Upper lobe of left lung (tissue), 6 donors: Measurements from ENCODE around the gene SLC6A20. TPM values are rescaled to one million over a fixed set of nuclear protein-coding genes. Genes with fewer than 3 reads are reported as not detected.

Experiments used
- ATAC-seq, 2 donors: fragments of 200-7000 bp; cut with Tn5 transposase; one replicate each; pipeline ENCODE4 v1.9.1; 2022; ENCODE audit warnings: mild to moderate bottlenecking in 2 of 2, moderate library complexity in 2 of 2; ENCODE audit not compliant: low FRiP score in 2 of 2
- DNase-seq, 2 donors: peaks; one replicate each; pipeline ENCODE4 v3.0.0-alpha.2; 2019 to 2020
- H3K27ac ChIP-seq, 4 donors: fragments of 200-600 bp; sonication (generic); one replicate each; pipeline ENCODE4 v1.5.1; 2016 to 2019
- H3K27me3 ChIP-seq, 4 donors: fragments of 200-600 bp; sonication (generic); one replicate each; pipeline ENCODE4 v1.5.1; 2017 to 2019
- H3K36me3 ChIP-seq, 4 donors: fragments of 200-600 bp; sonication (generic); one replicate each; pipeline ENCODE4 v1.5.1; 2016 to 2019
- H3K4me1 ChIP-seq, 4 donors: fragments of 200-600 bp; sonication (generic); one replicate each; pipeline ENCODE4 v1.5.1; 2018 to 2019
- H3K4me3 ChIP-seq, 4 donors: fragments of 200-600 bp; sonication (generic); one replicate each; pipeline ENCODE4 v1.5.1; 2017 to 2019; ENCODE audit warnings: mild to moderate bottlenecking in 2 of 4, moderate library complexity in 1 of 4
- H3K9me3 ChIP-seq, 4 donors: fragments of 200-600 bp; sonication (generic); one replicate each; pipeline ENCODE4 v1.5.1; 2018 to 2019
- CTCF ChIP-seq, 6 experiments: fragments of 450-650 bp in 4 of 6; fragments of 200-600 bp in 2 of 6; sonication (generic) in 2 of 6; IDR thresholded peaks; one replicate each; pipeline ENCODE4 v1.5.1; 2016 to 2019; ENCODE audit warnings: antibody characterized with exemption in 6 of 6
- EP300 ChIP-seq, 4 donors: sonication (generic); formaldehyde crosslinking; IDR thresholded peaks; one replicate each; pipeline ENCODE4 v1.5.1; 2017; ENCODE audit warnings: antibody characterized with exemption in 4 of 4, control low read depth in 2 of 4
- POLR2A ChIP-seq, 4 donors: fragments of 450-650 bp; IDR thresholded peaks; one replicate each; pipeline ENCODE4 v1.5.1; 2016 to 2017; ENCODE audit warnings: antibody characterized with exemption in 4 of 4, mild to moderate bottlenecking in 2 of 4
- POLR2AphosphoS5 ChIP-seq, 2 donors: sonication (generic); formaldehyde crosslinking; IDR thresholded peaks; one replicate each; pipeline ENCODE4 v1.5.1; 2017; ENCODE audit warnings: antibody characterized with exemption in 2 of 2
- whole genome bisulfite sequencing, 2 donors: methylation state at CpG; one replicate each; pipeline ENCODE4 v1.1.5; 2017 to 2018; 5-methylcytosine and 5-hydroxymethylcytosine counted together
- total RNA-seq, 6 donors: library from RNA; depleted of rRNA in 4 of 6; stranded (reverse); fragments of >200 nt in 4 of 6; gene quantifications; one replicate each; pipeline versions ENCODE4 v1.1.0 to v1.2.1, GENCODE V29; 2016 to 2021
- donor health status: DM: no; HTN: no; CAD: no; lungs with moderate emphysema.
- donor health status: DM: no; HTN: yes; CAD: no; lungs with severe emphysema.

Gene SLC6A20
- total RNA-seq, 6 donors from 2014 or later, result 0.11 to 20.1 (median 7.2) TPM

- no peaks in the 10 kb centered on the region for H3K4me1 ChIP-seq
- no peak overlapping the region for H3K4me3 ChIP-seq
- peak; percentile 26 to 44 for ATAC-seq
- peak in 1 of 2 donors; percentile 53 for DNase-seq
- H3K27me3 ChIP-seq, result no peaks in the 10 kb centered on the region
- no peak overlapping the region for H3K27ac ChIP-seq
- H3K9me3 ChIP-seq, result no peaks in the 10 kb centered on the region
- no peak for TF ChIP-seq POLR2AphosphoS5 (IDR thresholded peaks at IDR 0.05)
- TF ChIP-seq CTCF (IDR thresholded peaks at IDR 0.05), result no peak
- no peak for TF ChIP-seq EP300 (IDR thresholded peaks at IDR 0.05)
- TF ChIP-seq POLR2A (IDR thresholded peaks at IDR 0.05), result no peak
- H3K36me3 ChIP-seq, result peaks cover 20 to 60% (median 52%) of the 10 kb centered on the region in 4 donors
- 89% methylated on average over 13 of the region's 18 CpGs; no CpG with 5 or more reads in 1 of the 2 donors for WGBS, 2 donors
Measured at GRCh38 chr3:45746777-45747622, 49.3 kb downstream of the SLC6A20 start.

- Histone ChIP-seq H3K9me3 (no peaks in the 10 kb centered on the region), H3K27ac (no peak overlapping the region), H3K4me3 (no peak overlapping the region), H3K27me3 (no peaks in the 10 kb centered on the region), H3K36me3 (peaks cover 20 to 67% (median 58%) of the 10 kb centered on the region in 4 donors), H3K4me1 (peaks cover 0 to 5% (median 0%) of the 10 kb centered on the region in 4 donors)
- DNase-seq (peak in 1 of 2 donors; percentile 72), ATAC-seq (peak in 1 of 2 donors; percentile 42)
- TF ChIP-seq CTCF (IDR thresholded peaks at IDR 0.05), result no peak
- no peak for TF ChIP-seq POLR2A (IDR thresholded peaks at IDR 0.05)
- TF ChIP-seq EP300 (IDR thresholded peaks at IDR 0.05), result no peak
- TF ChIP-seq POLR2AphosphoS5 (IDR thresholded peaks at IDR 0.05), result no peak
- 93 to 96% methylated on average over 6 to 28 of the region's 32 CpGs for WGBS, 2 donors
Measured at GRCh38 chr3:45746165-45746776, 50.1 kb downstream of the SLC6A20 start.

- ATAC-seq (no peak), DNase-seq (no peak)
- no peaks in the 10 kb centered on the region for H3K27me3 ChIP-seq
- H3K27ac ChIP-seq, result no peak overlapping the region
- 94 to 95% methylated on average over 2 to 4 of the region's 4 CpGs for WGBS, 2 donors
- TF ChIP-seq POLR2A (IDR thresholded peaks at IDR 0.05) (no peak), CTCF (IDR thresholded peaks at IDR 0.05) (no peak), EP300 (IDR thresholded peaks at IDR 0.05) (no peak), POLR2AphosphoS5 (IDR thresholded peaks at IDR 0.05) (no peak)
- peaks cover 0 to 5% (median 0%) of the 10 kb centered on the region in 4 donors for H3K4me1 ChIP-seq
- H3K9me3 ChIP-seq, result no peaks in the 10 kb centered on the region
- H3K36me3 ChIP-seq, result peaks cover 38 to 99% (median 86%) of the 10 kb centered on the region in 4 donors
- no peak overlapping the region for H3K4me3 ChIP-seq
Measured at GRCh38 chr3:45742461-45743089, 53.8 kb downstream of the SLC6A20 start.

- H3K4me3 ChIP-seq, result no peak overlapping the region
- DNase-seq, result no peak
- H3K27me3 ChIP-seq, result no peaks in the 10 kb centered on the region
- ATAC-seq, result no peak
- H3K36me3 ChIP-seq, result peaks cover 38 to 99% (median 85%) of the 10 kb centered on the region in 4 donors
- H3K9me3 ChIP-seq, result no peaks in the 10 kb centered on the region
- 68 to 71% methylated on average over 6 of the region's 6 CpGs for WGBS, 2 donors
- TF ChIP-seq CTCF (IDR thresholded peaks at IDR 0.05) (no peak), POLR2AphosphoS5 (IDR thresholded peaks at IDR 0.05) (no peak), POLR2A (IDR thresholded peaks at IDR 0.05) (no peak), EP300 (IDR thresholded peaks at IDR 0.05) (no peak)
- no peak overlapping the region for H3K27ac ChIP-seq
- H3K4me1 ChIP-seq, result peaks cover 0 to 5% (median 0%) of the 10 kb centered on the region in 4 donors
Measured at GRCh38 chr3:45741742-45742460, 54.4 kb downstream of the SLC6A20 start.
